K562 (cell line): ENCODE measurements around the gene ASS1. TPM values are rescaled to one million over a fixed set of nuclear protein-coding genes. Genes with fewer than 3 reads are reported as not detected.

ENCODE experiments used
- ATAC-seq: fragments of 200-7000 bp; cut with Tn5 transposase; 3 replicates; pipeline ENCODE4 v1.9.1; 2020; ENCODE audit warnings: moderate library complexity
- BruUV-seq: library from RNA; stranded (reverse); fragments of 400-500 nt; replicated peaks from 2 replicates; lab custom pipeline; 2021; lab: Mats Ljungman, UMichigan
- CTCF ChIA-PET: fragments of 300-600 bp; formaldehyde crosslinking; extraction: SDS; loops from one replicate; lab custom pipeline; 2021; ENCODE audit warnings: low intra/inter-chr PET ratio; lab: Yijun Ruan, JAX
- POLR2A ChIA-PET: fragments of 300-600, 350-650 bp; sonication (Branson Sonifier 250); formaldehyde crosslinking; extraction: SDS; loops from one replicate; lab custom pipeline; 2021; ENCODE audit warnings: antibody characterized with exemption, inconsistent platforms; lab: Yijun Ruan, JAX
- DNase-seq, 4 experiments: peaks; one replicate each; pipeline versions ENCODE4 v3.0.0 to v3.0.0-alpha.2; 2011 to 2018; ENCODE audit warnings: low spot score in 3 of 4, mixed read lengths in 3 of 4; ENCODE audit errors: extremely low read depth in 1 of 4
- FAIRE-seq: peaks from 2 replicates; lab custom pipeline; 2011; peaks lifted over from hg19 to GRCh38; lab: Jason Lieb, UNC
- H2AFZ ChIP-seq: 2 replicates; pipeline ENCODE4 v1.6.0; 2011; ENCODE audit warnings: low read depth, low read length, control low read depth, inconsistent platforms
- H3K27ac ChIP-seq: fragments of 200-600 bp; 3 replicates; pipeline ENCODE4 v1.8.0; 2011; ENCODE audit warnings: low read depth, mild to moderate bottlenecking, control low read depth, inconsistent platforms, low read length, moderate library complexity, mixed read lengths; ENCODE audit errors: extremely low read depth
- H3K27me3 ChIP-seq, 2 experiments: fragments of 300-600 bp in 1 of 2; 2 replicates in 1 of 2; 3 replicates in 1 of 2; pipeline versions ENCODE4 v1.6.0 to v1.8.0; 2011; ENCODE audit warnings: inconsistent platforms in 2 of 2, low read length in 2 of 2, mild to moderate bottlenecking in 1 of 2, mixed read lengths in 1 of 2, moderate library complexity in 1 of 2; ENCODE audit not compliant: control insufficient read depth in 2 of 2, insufficient read depth in 2 of 2
- H3K36me3 ChIP-seq: fragments of 300-600 bp; 3 replicates; pipeline ENCODE4 v1.8.0; 2011; ENCODE audit warnings: mild to moderate bottlenecking, low read length, inconsistent platforms; ENCODE audit not compliant: control insufficient read depth, insufficient read depth
- H3K4me1 ChIP-seq, 2 experiments: fragments of 200-600 bp in 1 of 2; replicated peaks in 1 of 2; 2 replicates in 1 of 2; 3 replicates in 1 of 2; pipeline versions ENCODE4 v1.5.1 to v1.8.0; 2011; ENCODE audit warnings: inconsistent platforms in 2 of 2, low read length in 2 of 2, mild to moderate bottlenecking in 1 of 2, mixed read lengths in 1 of 2, moderate library complexity in 1 of 2; ENCODE audit not compliant: control insufficient read depth in 2 of 2, insufficient read depth in 2 of 2
- H3K4me2 ChIP-seq: 2 replicates; pipeline ENCODE4 v1.6.1; 2011; ENCODE audit warnings: low read length, control low read depth, inconsistent platforms, mixed read lengths; ENCODE audit not compliant: insufficient read depth
- H3K4me3 ChIP-seq: fragments of 200-600 bp; sonication (generic), shearing (Covaris generic); 2 replicates; pipeline ENCODE4 v1.5.1; 2016; ENCODE audit warnings: control low read depth, inconsistent platforms
- H3K79me2 ChIP-seq: fragments of 200-600 bp; 3 replicates; pipeline ENCODE4 v1.8.0; 2011; ENCODE audit warnings: low read length, inconsistent platforms; ENCODE audit not compliant: control insufficient read depth, insufficient read depth
- H3K9ac ChIP-seq, 2 experiments: 2 replicates each; pipeline versions ENCODE4 v1.6.0 to v1.6.1; 2011; ENCODE audit warnings: low read depth in 2 of 2, low read length in 2 of 2, control low read depth in 1 of 2, inconsistent platforms in 1 of 2, mild to moderate bottlenecking in 1 of 2, mixed read lengths in 1 of 2; ENCODE audit not compliant: insufficient read depth in 1 of 2
- H3K9me1 ChIP-seq: one replicate; pipeline ENCODE4 v1.6.0; 2011; ENCODE audit warnings: inconsistent platforms, mild to moderate bottlenecking, low read length, moderate library complexity; ENCODE audit not compliant: control insufficient read depth, insufficient read depth
- H3K9me3 ChIP-seq: replicated peaks from 2 replicates; pipeline ENCODE4 v1.5.1; 2011; ENCODE audit warnings: low read depth, low read length, inconsistent platforms; ENCODE audit not compliant: control insufficient read depth, insufficient read depth
- H4K20me1 ChIP-seq: replicated peaks from 2 replicates; pipeline ENCODE4 v1.6.1; 2011; ENCODE audit warnings: low read length, inconsistent platforms, mixed read lengths; ENCODE audit not compliant: control insufficient read depth, insufficient read depth
- CBX1 ChIP-seq: sonication (generic); IDR thresholded peaks from 2 replicates; pipeline ENCODE4 v1.6.1; 2016; ENCODE audit warnings: antibody characterized with exemption, low read depth, mild to moderate bottlenecking
- HCFC1 ChIP-seq: IDR thresholded peaks from 2 replicates; pipeline ENCODE4 v1.6.1; 2012; ENCODE audit warnings: low read depth, low read length, improper control_type of control experiment
- HNRNPL ChIP-seq: fragments of 200-400 bp; formaldehyde crosslinking; IDR thresholded peaks from 2 replicates; pipeline ENCODE4 v1.6.1; 2017; ENCODE audit warnings: low read depth, mild to moderate bottlenecking, low read length
- KDM4B ChIP-seq, 2 experiments: fragments of 450-650 bp in 1 of 2; sonication (generic) in 1 of 2; IDR thresholded peaks; 2 replicates each; pipeline ENCODE4 v1.6.1; 2016 to 2017; ENCODE audit warnings: borderline replicate concordance in 2 of 2, antibody characterized with exemption in 1 of 2, low read depth in 1 of 2, mild to moderate bottlenecking in 1 of 2
- XRCC4 ChIP-seq: IDR thresholded peaks from one replicate; pipeline ENCODE4 v1.6.1; 2011; ENCODE audit not compliant: insufficient read depth, insufficient read length; ENCODE audit errors: extremely low read depth
- ZNF24 ChIP-seq: fragments of 450-650 bp; IDR thresholded peaks from 2 replicates; pipeline ENCODE4 v1.6.1; 2016
- WGBS: fragments of 100-300 bp; shearing (Covaris generic); methylation state at CpG from one replicate; pipeline ENCODE4 v1.1.6; 2016; ENCODE audit warnings: low coverage, mixed read lengths; ENCODE audit not compliant: insufficient coverage; ENCODE audit errors: missing lambda C conversion rate; 5-methylcytosine and 5-hydroxymethylcytosine counted together
- in situ Hi-C: fragments of 300-500 bp; cut with MboI; formaldehyde crosslinking; loops from 4 replicates; pipeline ENCODE4 v1.15.0; 2018; ENCODE audit warnings: inconsistent platforms, mixed read lengths
- intact Hi-C: fragments of 100-400 bp; cut with micrococcal nuclease; formaldehyde crosslinking; loops from 2 replicates; pipeline ENCODE4 v1.14.2; 2022
- polyA plus RNA-seq, 8 experiments: library from polyadenylated mRNA; depleted of rRNA in 4 of 8; stranded (reverse) in 5 of 8; unstranded in 3 of 8; fragments of >200 nt; fragmentation: Nextera tagmentation in 2 of 8; fragmentation: Illumina TruSeq in 1 of 8; extraction: Ambion mirVana in 2 of 8; extraction: Trizol in 1 of 8; gene quantifications; 2 replicates each; pipeline versions ENCODE4 v1.2.1 to v1.2.3, GENCODE V29; 2011 to 2014; ENCODE audit warnings: inconsistent platforms in 1 of 8, missing spikeins in 1 of 8
- total RNA-seq, 7 experiments: library from RNA; depleted of rRNA in 6 of 7; stranded (reverse); fragments of >200 nt in 6 of 7; fragmentation: Illumina TruSeq in 2 of 7; extraction: Trizol in 2 of 7; gene quantifications; 2 replicates each; pipeline versions ENCODE4 v1.2.1 to v1.2.3, GENCODE V29; 2011 to 2021; ENCODE audit warnings: low replicate concordance in 1 of 7
- TF ChIP-seq, protein P1 (sequence below): fragments of 200-800 bp; sonication (Bioruptor generic); IDR thresholded peaks from 2 replicates; pipeline ENCODE4 v1.6.1; 2016; ENCODE audit warnings: missing genetic modification characterization, missing compliant biosample characterization
- TF ChIP-seq, protein P2 (sequence below): fragments of 250-450 bp; sonication (Bioruptor Pico); IDR thresholded peaks from 2 replicates; pipeline ENCODE4 v1.5.0; 2020; ENCODE audit warnings: mild to moderate bottlenecking, borderline replicate concordance
- TF ChIP-seq, protein P3 (sequence below): fragments of 250-450 bp; sonication (Bioruptor Pico); IDR thresholded peaks from 2 replicates; pipeline ENCODE4 v1.5.1; 2021; ENCODE audit warnings: mild to moderate bottlenecking

ASS1 gene
- total and polyA plus RNA-seq, 9 of the 15 experiments (the other 6 are each of a cell fraction or from before 2014, with no cell fraction given), result 1.5 to 5.7 (median 3.7) TPM

DNA sequence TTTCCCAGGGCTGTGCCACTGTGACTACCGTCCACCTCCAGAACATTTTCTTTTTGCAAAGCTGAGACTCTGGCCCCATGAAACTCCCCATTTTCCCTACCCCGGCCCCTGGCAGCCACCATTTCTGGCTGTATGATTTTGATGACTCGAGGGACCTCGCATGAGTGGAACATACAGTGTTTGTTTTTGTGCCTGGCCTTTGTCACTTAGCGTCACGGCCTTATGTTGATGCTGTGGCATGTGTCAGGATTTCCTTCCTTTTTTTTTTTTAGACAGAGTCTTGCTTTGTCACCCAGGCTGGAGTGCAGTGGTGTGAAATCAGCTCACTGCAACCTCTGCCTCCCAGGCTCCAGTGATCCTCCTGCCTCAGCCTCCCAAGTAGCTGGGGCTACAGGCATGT lies 42.7 kb downstream of the ASS1 start:
- Histone ChIP-seq H2AFZ (no peak overlapping the region), H3K4me1 (peaks cover 4 to 17% of the 10 kb centered on the region in 2 experiments; a peak in 4 of 5 replicates), H3K79me2 (no peaks in the 10 kb centered on the region), H3K27me3 (peaks cover 3 to 14% of the 10 kb centered on the region in 2 experiments; a peak in 2 of 5 replicates), H3K9me1 (no peaks in the 10 kb centered on the region), H3K27ac (no peak overlapping the region), H3K9me3 (no peaks in the 10 kb centered on the region), H3K4me3 (no peak overlapping the region), H4K20me1 (0 out of 2 replicates have a peak, but pooled peaks cover 4% of the 10 kb centered on the region), H3K4me2 (no peak overlapping the region), H3K36me3 (no peaks in the 10 kb centered on the region), H3K9ac (no peak overlapping the region)
- intact Hi-C loops (no loop called here), in situ Hi-C loops (no loop called here)
- WGBS, result 36% methylated on average over 6 of the region's 6 CpGs
- no TSS peak for BruUV-seq
- ChIA-PET POLR2A (interaction anchor here (0.6 to 1.1 kb wide), 4 partner anchors 13 to 621 kb away, joined by 3 to 5 read pairs (median 3); no protein-coding TSS in a partner anchor), CTCF (no interaction called here)
- ATAC-seq (no peak), DNase-seq (no peak), FAIRE-seq (no peak)
- TF ChIP-seq CBX1, result no peak
- no peak for TF ChIP-seq ZNF24
- TF ChIP-seq, protein P1, sequence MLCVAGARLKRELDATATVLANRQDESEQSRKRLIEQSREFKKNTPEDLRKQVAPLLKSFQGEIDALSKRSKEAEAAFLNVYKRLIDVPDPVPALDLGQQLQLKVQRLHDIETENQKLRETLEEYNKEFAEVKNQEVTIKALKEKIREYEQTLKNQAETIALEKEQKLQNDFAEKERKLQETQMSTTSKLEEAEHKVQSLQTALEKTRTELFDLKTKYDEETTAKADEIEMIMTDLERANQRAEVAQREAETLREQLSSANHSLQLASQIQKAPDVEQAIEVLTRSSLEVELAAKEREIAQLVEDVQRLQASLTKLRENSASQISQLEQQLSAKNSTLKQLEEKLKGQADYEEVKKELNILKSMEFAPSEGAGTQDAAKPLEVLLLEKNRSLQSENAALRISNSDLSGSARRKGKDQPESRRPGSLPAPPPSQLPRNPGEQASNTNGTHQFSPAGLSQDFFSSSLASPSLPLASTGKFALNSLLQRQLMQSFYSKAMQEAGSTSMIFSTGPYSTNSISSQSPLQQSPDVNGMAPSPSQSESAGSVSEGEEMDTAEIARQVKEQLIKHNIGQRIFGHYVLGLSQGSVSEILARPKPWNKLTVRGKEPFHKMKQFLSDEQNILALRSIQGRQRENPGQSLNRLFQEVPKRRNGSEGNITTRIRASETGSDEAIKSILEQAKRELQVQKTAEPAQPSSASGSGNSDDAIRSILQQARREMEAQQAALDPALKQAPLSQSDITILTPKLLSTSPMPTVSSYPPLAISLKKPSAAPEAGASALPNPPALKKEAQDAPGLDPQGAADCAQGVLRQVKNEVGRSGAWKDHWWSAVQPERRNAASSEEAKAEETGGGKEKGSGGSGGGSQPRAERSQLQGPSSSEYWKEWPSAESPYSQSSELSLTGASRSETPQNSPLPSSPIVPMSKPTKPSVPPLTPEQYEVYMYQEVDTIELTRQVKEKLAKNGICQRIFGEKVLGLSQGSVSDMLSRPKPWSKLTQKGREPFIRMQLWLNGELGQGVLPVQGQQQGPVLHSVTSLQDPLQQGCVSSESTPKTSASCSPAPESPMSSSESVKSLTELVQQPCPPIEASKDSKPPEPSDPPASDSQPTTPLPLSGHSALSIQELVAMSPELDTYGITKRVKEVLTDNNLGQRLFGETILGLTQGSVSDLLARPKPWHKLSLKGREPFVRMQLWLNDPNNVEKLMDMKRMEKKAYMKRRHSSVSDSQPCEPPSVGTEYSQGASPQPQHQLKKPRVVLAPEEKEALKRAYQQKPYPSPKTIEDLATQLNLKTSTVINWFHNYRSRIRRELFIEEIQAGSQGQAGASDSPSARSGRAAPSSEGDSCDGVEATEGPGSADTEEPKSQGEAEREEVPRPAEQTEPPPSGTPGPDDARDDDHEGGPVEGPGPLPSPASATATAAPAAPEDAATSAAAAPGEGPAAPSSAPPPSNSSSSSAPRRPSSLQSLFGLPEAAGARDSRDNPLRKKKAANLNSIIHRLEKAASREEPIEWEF (CRISPR knock-in tag), result no peak
- TF ChIP-seq HCFC1, result no peak
- no peak for TF ChIP-seq KDM4B (IDR thresholded peaks at IDR 0.05; ENCODE audit: borderline replicate concordance in 2 of 2, low read depth in 1 of 2)
- TF ChIP-seq, protein P2, sequence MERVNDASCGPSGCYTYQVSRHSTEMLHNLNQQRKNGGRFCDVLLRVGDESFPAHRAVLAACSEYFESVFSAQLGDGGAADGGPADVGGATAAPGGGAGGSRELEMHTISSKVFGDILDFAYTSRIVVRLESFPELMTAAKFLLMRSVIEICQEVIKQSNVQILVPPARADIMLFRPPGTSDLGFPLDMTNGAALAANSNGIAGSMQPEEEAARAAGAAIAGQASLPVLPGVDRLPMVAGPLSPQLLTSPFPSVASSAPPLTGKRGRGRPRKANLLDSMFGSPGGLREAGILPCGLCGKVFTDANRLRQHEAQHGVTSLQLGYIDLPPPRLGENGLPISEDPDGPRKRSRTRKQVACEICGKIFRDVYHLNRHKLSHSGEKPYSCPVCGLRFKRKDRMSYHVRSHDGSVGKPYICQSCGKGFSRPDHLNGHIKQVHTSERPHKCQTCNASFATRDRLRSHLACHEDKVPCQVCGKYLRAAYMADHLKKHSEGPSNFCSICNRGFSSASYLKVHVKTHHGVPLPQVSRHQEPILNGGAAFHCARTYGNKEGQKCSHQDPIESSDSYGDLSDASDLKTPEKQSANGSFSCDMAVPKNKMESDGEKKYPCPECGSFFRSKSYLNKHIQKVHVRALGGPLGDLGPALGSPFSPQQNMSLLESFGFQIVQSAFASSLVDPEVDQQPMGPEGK (CRISPR knock-in tag), result no peak
- no peak for TF ChIP-seq HNRNPL
- TF ChIP-seq, protein P3, sequence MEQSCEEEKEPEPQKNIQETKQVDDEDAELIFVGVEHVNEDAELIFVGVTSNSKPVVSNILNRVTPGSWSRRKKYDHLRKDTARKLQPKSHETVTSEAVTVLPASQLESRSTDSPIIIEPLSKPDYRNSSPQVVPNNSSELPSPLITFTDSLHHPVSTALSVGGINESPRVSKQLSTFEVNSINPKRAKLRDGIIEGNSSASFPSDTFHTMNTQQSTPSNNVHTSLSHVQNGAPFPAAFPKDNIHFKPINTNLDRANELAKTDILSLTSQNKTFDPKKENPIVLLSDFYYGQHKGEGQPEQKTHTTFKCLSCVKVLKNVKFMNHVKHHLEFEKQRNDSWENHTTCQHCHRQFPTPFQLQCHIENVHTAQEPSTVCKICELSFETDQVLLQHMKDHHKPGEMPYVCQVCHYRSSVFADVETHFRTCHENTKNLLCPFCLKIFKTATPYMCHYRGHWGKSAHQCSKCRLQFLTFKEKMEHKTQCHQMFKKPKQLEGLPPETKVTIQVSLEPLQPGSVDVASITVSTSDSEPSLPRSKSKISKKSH (CRISPR knock-in tag), result no peak
- TF ChIP-seq XRCC4, result no peak
